Measurements from ENCODE around the gene PCDH9. TPM values are rescaled to one million over a fixed set of nuclear protein-coding genes. Genes with fewer than 3 reads are reported as not detected.

Gene PCDH9
- total and polyA plus RNA-seq, 5 donors from 2014 or later = 0.08 to 0.77 (median 0.09) TPM

GRCh38 chr13:66546534-66547379 lies 683.4 kb downstream of the PCDH9 start:
- Mint-ChIP-seq H3K9me3 (peaks cover 0 to 12% (median 4%) of the 10 kb centered on the region in 7 donors), H3K27me3 (no peaks in the 10 kb centered on the region), H3K27ac (no peak overlapping the region), H3K4me3 (no peak overlapping the region), H3K36me3 (no peaks in the 10 kb centered on the region), H3K4me1 (no peaks in the 10 kb centered on the region)
- no peaks in the 10 kb centered on the region for H3K4me1 ChIP-seq (ENCODE audit: control insufficient read depth, insufficient read depth, low read length, poor library complexity, severe bottlenecking)
- no peaks in the 10 kb centered on the region for H3K36me3 ChIP-seq (ENCODE audit: control insufficient read depth, insufficient read depth, low read length)
- H3K27me3 ChIP-seq (ENCODE audit: control insufficient read depth, insufficient read depth, low read length) = no peaks in the 10 kb centered on the region
- no peak for DNase-seq
- H3K4me3 ChIP-seq (ENCODE audit: low read depth, low read length) = no peak overlapping the region
- no peak for ATAC-seq (ENCODE audit: low read depth in 2 of 2)
- peaks cover 0 to 9% of the 10 kb centered on the region in 2 experiments for H3K9me3 ChIP-seq (ENCODE audit: control insufficient read depth in 2 of 2, low read length in 2 of 2)
- no peak overlapping the region for H3K27ac ChIP-seq (ENCODE audit: insufficient read depth, low read length, poor library complexity, severe bottlenecking)

DNA sequence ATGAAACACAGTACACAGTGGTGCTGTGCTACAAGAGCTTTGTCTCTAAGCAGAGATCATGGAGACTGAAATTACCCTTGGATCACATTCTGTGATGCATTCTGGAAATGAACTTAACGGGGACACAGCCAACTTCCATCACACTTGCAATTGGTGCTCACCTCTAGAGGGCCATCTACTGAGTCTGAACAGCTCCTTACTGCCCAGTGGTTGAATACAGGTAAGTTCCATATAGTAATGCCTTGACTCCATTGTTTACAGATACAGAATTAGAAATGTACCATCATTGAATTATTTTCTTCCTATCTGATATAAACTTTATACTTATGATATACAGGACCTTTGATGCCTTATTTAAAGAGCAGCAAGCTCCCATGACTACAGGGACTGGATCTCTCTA lies 686.4 kb downstream of the PCDH9 start:
- ATAC-seq (ENCODE audit: low read depth in 2 of 2) = no peak
- H3K4me3 Mint-ChIP-seq = no peak overlapping the region
- Histone ChIP-seq H3K27ac (ENCODE audit: insufficient read depth, low read length, poor library complexity, severe bottlenecking) (no peak overlapping the region), H3K36me3 (ENCODE audit: control insufficient read depth, insufficient read depth, low read length) (no peaks in the 10 kb centered on the region), H3K27me3 (ENCODE audit: control insufficient read depth, insufficient read depth, low read length) (no peaks in the 10 kb centered on the region), H3K9me3 (ENCODE audit: control insufficient read depth in 2 of 2, low read length in 2 of 2) (peaks cover 0 to 3% of the 10 kb centered on the region in 2 experiments), H3K4me3 (ENCODE audit: low read depth, low read length) (no peak overlapping the region), H3K4me1 (ENCODE audit: control insufficient read depth, insufficient read depth, low read length, poor library complexity, severe bottlenecking) (no peaks in the 10 kb centered on the region)
- no peaks in the 10 kb centered on the region for H3K36me3 Mint-ChIP-seq
- H3K27me3 Mint-ChIP-seq = no peaks in the 10 kb centered on the region
- no peak overlapping the region for H3K27ac Mint-ChIP-seq
- peaks cover 2 to 18% (median 6%) of the 10 kb centered on the region in 7 donors for H3K9me3 Mint-ChIP-seq
- no peaks in the 10 kb centered on the region for H3K4me1 Mint-ChIP-seq
- DNase-seq = no peak

GRCh38 chr13:66537417-66537816 lies 692.7 kb downstream of the PCDH9 start:
- H3K4me3 Mint-ChIP-seq = no peak overlapping the region
- no peaks in the 10 kb centered on the region for H3K36me3 Mint-ChIP-seq
- H3K4me1 ChIP-seq (ENCODE audit: control insufficient read depth, insufficient read depth, low read length, poor library complexity, severe bottlenecking) = no peaks in the 10 kb centered on the region
- no peaks in the 10 kb centered on the region for H3K36me3 ChIP-seq (ENCODE audit: control insufficient read depth, insufficient read depth, low read length)
- H3K9me3 Mint-ChIP-seq = peaks cover 1 to 10% (median 4%) of the 10 kb centered on the region in 7 donors
- no peaks in the 10 kb centered on the region for H3K4me1 Mint-ChIP-seq
- H3K4me3 ChIP-seq (ENCODE audit: low read depth, low read length) = no peak overlapping the region
- ATAC-seq (ENCODE audit: low read depth in 2 of 2) = no peak
- DNase-seq = no peak
- peaks cover 0 to 3% of the 10 kb centered on the region in 2 experiments for H3K9me3 ChIP-seq (ENCODE audit: control insufficient read depth in 2 of 2, low read length in 2 of 2)
- no peak overlapping the region for H3K27ac Mint-ChIP-seq
- no peak overlapping the region for H3K27ac ChIP-seq (ENCODE audit: insufficient read depth, low read length, poor library complexity, severe bottlenecking)
- H3K27me3 Mint-ChIP-seq = no peaks in the 10 kb centered on the region
- H3K27me3 ChIP-seq (ENCODE audit: control insufficient read depth, insufficient read depth, low read length) = no peaks in the 10 kb centered on the region

DNA sequence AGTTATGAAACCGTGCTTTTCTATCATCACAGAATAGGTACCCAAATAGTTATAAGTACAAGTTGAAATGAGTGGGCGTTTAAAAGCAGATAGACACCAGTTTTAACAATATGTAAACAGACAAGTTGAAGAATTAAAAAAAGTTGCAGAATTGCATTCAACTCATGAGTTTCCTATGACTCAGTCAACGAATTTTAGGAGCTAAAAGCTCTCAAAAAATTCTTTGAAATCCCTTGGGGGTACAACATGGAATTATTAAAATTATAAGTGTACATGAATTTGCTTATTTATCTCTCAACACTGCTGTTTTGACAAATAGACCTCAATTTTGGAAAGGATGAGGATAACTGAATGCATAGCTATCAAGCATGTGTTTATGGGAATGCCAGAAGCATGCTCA lies 693.4 kb downstream of the PCDH9 start:
- no peaks in the 10 kb centered on the region for H3K36me3 Mint-ChIP-seq

GRCh38 chr13:66534561-66534960 lies 695.6 kb downstream of the PCDH9 start:
- Histone ChIP-seq H3K27me3 (ENCODE audit: control insufficient read depth, insufficient read depth, low read length) (no peaks in the 10 kb centered on the region), H3K9me3 (ENCODE audit: control insufficient read depth in 2 of 2, low read length in 2 of 2) (no peaks in the 10 kb centered on the region), H3K4me1 (ENCODE audit: control insufficient read depth, insufficient read depth, low read length, poor library complexity, severe bottlenecking) (no peaks in the 10 kb centered on the region), H3K4me3 (ENCODE audit: low read depth, low read length) (no peak overlapping the region), H3K36me3 (ENCODE audit: control insufficient read depth, insufficient read depth, low read length) (no peaks in the 10 kb centered on the region), H3K27ac (ENCODE audit: insufficient read depth, low read length, poor library complexity, severe bottlenecking) (no peak overlapping the region)
- H3K36me3 Mint-ChIP-seq = no peaks in the 10 kb centered on the region
- peaks cover 0 to 10% (median 2%) of the 10 kb centered on the region in 7 donors for H3K9me3 Mint-ChIP-seq
- no peak overlapping the region for H3K4me3 Mint-ChIP-seq
- DNase-seq (no peak), ATAC-seq (ENCODE audit: low read depth in 2 of 2) (no peak)
- H3K27ac Mint-ChIP-seq = no peak overlapping the region
- no peaks in the 10 kb centered on the region for H3K27me3 Mint-ChIP-seq
- no peaks in the 10 kb centered on the region for H3K4me1 Mint-ChIP-seq

More for the DNA sequence above, 693.4 kb downstream of the PCDH9 start:
- Histone ChIP-seq H3K4me3 (ENCODE audit: low read depth, low read length) (no peak overlapping the region), H3K4me1 (ENCODE audit: control insufficient read depth, insufficient read depth, low read length, poor library complexity, severe bottlenecking) (no peaks in the 10 kb centered on the region), H3K27ac (ENCODE audit: insufficient read depth, low read length, poor library complexity, severe bottlenecking) (no peak overlapping the region), H3K36me3 (ENCODE audit: control insufficient read depth, insufficient read depth, low read length) (no peaks in the 10 kb centered on the region), H3K9me3 (ENCODE audit: control insufficient read depth in 2 of 2, low read length in 2 of 2) (peaks cover 0 to 3% of the 10 kb centered on the region in 2 experiments), H3K27me3 (ENCODE audit: control insufficient read depth, insufficient read depth, low read length) (no peaks in the 10 kb centered on the region)
- no peaks in the 10 kb centered on the region for H3K27me3 Mint-ChIP-seq
- H3K4me1 Mint-ChIP-seq = no peaks in the 10 kb centered on the region
- DNase-seq = no peak
- no peak overlapping the region for H3K27ac Mint-ChIP-seq
- ATAC-seq (ENCODE audit: low read depth in 2 of 2) = no peak
- no peak overlapping the region for H3K4me3 Mint-ChIP-seq
- H3K9me3 Mint-ChIP-seq = peaks cover 1 to 10% (median 4%) of the 10 kb centered on the region in 7 donors

GRCh38 chr13:66532845-66533244 lies 697.3 kb downstream of the PCDH9 start:
- H3K27me3 ChIP-seq (ENCODE audit: control insufficient read depth, insufficient read depth, low read length) = no peaks in the 10 kb centered on the region
- peaks cover 0 to 5% (median 1%) of the 10 kb centered on the region in 7 donors for H3K9me3 Mint-ChIP-seq
- no peak for ATAC-seq (ENCODE audit: low read depth in 2 of 2)
- H3K27me3 Mint-ChIP-seq = no peaks in the 10 kb centered on the region
- no peaks in the 10 kb centered on the region for H3K4me1 Mint-ChIP-seq
- H3K4me1 ChIP-seq (ENCODE audit: control insufficient read depth, insufficient read depth, low read length, poor library complexity, severe bottlenecking) = no peaks in the 10 kb centered on the region
- no peak overlapping the region for H3K4me3 Mint-ChIP-seq
- no peak for DNase-seq
- no peak overlapping the region for H3K27ac Mint-ChIP-seq
- no peaks in the 10 kb centered on the region for H3K9me3 ChIP-seq (ENCODE audit: control insufficient read depth in 2 of 2, low read length in 2 of 2)
- H3K36me3 ChIP-seq (ENCODE audit: control insufficient read depth, insufficient read depth, low read length) = no peaks in the 10 kb centered on the region
- H3K4me3 ChIP-seq (ENCODE audit: low read depth, low read length) = no peak overlapping the region
- no peak overlapping the region for H3K27ac ChIP-seq (ENCODE audit: insufficient read depth, low read length, poor library complexity, severe bottlenecking)
- no peaks in the 10 kb centered on the region for H3K36me3 Mint-ChIP-seq

DNA sequence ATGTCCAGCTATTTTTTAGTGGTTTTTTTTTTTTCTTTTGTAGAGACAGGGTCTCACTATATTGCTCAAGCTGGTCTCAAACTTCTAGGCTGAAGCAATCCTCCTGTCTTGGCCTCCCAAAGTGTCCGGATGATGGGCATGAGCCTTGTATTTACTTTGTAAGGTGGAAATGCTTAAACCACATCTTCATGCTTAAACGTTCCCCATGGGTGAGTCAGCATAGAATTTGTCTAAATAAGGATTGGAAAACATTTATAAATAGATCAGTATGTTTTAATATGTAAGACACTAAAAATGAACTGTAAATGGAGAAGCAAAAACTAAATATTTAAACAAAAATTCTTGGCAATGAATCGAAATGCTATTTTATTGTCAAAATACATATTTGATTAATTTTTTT lies 698.0 kb downstream of the PCDH9 start:
- Histone ChIP-seq H3K4me1 (ENCODE audit: control insufficient read depth, insufficient read depth, low read length, poor library complexity, severe bottlenecking) (no peaks in the 10 kb centered on the region), H3K36me3 (ENCODE audit: control insufficient read depth, insufficient read depth, low read length) (no peaks in the 10 kb centered on the region), H3K27ac (ENCODE audit: insufficient read depth, low read length, poor library complexity, severe bottlenecking) (no peak overlapping the region), H3K9me3 (ENCODE audit: control insufficient read depth in 2 of 2, low read length in 2 of 2) (no peaks in the 10 kb centered on the region), H3K27me3 (ENCODE audit: control insufficient read depth, insufficient read depth, low read length) (no peaks in the 10 kb centered on the region), H3K4me3 (ENCODE audit: low read depth, low read length) (no peak overlapping the region)
- no peaks in the 10 kb centered on the region for H3K27me3 Mint-ChIP-seq
- no peak for ATAC-seq (ENCODE audit: low read depth in 2 of 2)
- no peak overlapping the region for H3K4me3 Mint-ChIP-seq
- H3K36me3 Mint-ChIP-seq = no peaks in the 10 kb centered on the region
- no peak for DNase-seq
- H3K27ac Mint-ChIP-seq = no peak overlapping the region
- H3K9me3 Mint-ChIP-seq = peaks cover 0 to 8% (median 1%) of the 10 kb centered on the region in 7 donors
- no peaks in the 10 kb centered on the region for H3K4me1 Mint-ChIP-seq

- Mint-ChIP-seq H3K27me3 (no peaks in the 10 kb centered on the region), H3K27ac (no peak overlapping the region), H3K36me3 (no peaks in the 10 kb centered on the region), H3K9me3 (peaks cover 0 to 12% (median 3%) of the 10 kb centered on the region in 7 donors), H3K4me3 (no peak overlapping the region), H3K4me1 (no peaks in the 10 kb centered on the region)
- H3K27me3 ChIP-seq (ENCODE audit: control insufficient read depth, insufficient read depth, low read length) = no peaks in the 10 kb centered on the region
- H3K36me3 ChIP-seq (ENCODE audit: control insufficient read depth, insufficient read depth, low read length) = no peaks in the 10 kb centered on the region
- H3K4me3 ChIP-seq (ENCODE audit: low read depth, low read length) = no peak overlapping the region
- no peak for DNase-seq
- no peaks in the 10 kb centered on the region for H3K4me1 ChIP-seq (ENCODE audit: control insufficient read depth, insufficient read depth, low read length, poor library complexity, severe bottlenecking)
- ATAC-seq (ENCODE audit: low read depth in 2 of 2) = no peak
- H3K9me3 ChIP-seq (ENCODE audit: control insufficient read depth in 2 of 2, low read length in 2 of 2) = peaks cover 0 to under 1% of the 10 kb centered on the region in 2 experiments
- H3K27ac ChIP-seq (ENCODE audit: insufficient read depth, low read length, poor library complexity, severe bottlenecking) = no peak overlapping the region
These were observed 699.5 kb downstream of the PCDH9 start for GRCh38 chr13:66530686-66531085.

All from CD4-positive, CD25-positive, alpha-beta regulatory T cell (primary cell).